Chondrocyte (in vitro differentiated cells): Measurements from ENCODE around the gene CCDC142. TPM values are rescaled to one million over a fixed set of nuclear protein-coding genes. Genes with fewer than 3 reads are reported as not detected.
A peak's percentile ranks its signal among the peaks of the same experiment; 100 is the strongest.

Source experiments
- DNase-seq: peaks from one replicate; pipeline ENCODE4 v3.0.0; 2021; ENCODE audit warnings: mixed read lengths, low spot score
- H3K27ac Mint-ChIP-seq: one replicate; pipeline ENCODE4 v1.8.0; 2021; ENCODE audit warnings: mild to moderate bottlenecking, moderate library complexity, mixed read lengths; ENCODE audit not compliant: unreplicated experiment
- H3K27me3 Mint-ChIP-seq: 2 replicates; pipeline ENCODE4 v1.8.0; 2021; ENCODE audit warnings: low read depth, mixed read lengths
- H3K36me3 Mint-ChIP-seq: 2 replicates; pipeline ENCODE4 v1.8.0; 2021; ENCODE audit warnings: low read depth, mixed read lengths
- H3K4me1 Mint-ChIP-seq: 2 replicates; pipeline ENCODE4 v1.8.0; 2021; ENCODE audit warnings: low read depth, mild to moderate bottlenecking, mixed read lengths
- H3K4me3 Mint-ChIP-seq: one replicate; pipeline ENCODE4 v1.8.0; 2021; ENCODE audit warnings: mild to moderate bottlenecking, moderate library complexity, mixed read lengths; ENCODE audit not compliant: unreplicated experiment
- H3K9me3 Mint-ChIP-seq: 2 replicates; pipeline ENCODE4 v1.8.0; 2021; ENCODE audit warnings: low read depth, mixed read lengths
- CTCF ChIP-seq: fragments of 200-600 bp; sonication (generic); IDR thresholded peaks from 2 replicates; pipeline ENCODE4 v1.5.0; 2021; ENCODE audit warnings: antibody characterized with exemption, mild to moderate bottlenecking, moderate library complexity
- total RNA-seq: library from RNA; stranded (reverse); gene quantifications from 3 replicates; pipeline ENCODE4 v1.2.1, GENCODE V29; 2021

The CCDC142 gene
- total RNA-seq, 1 donor from 2014 or later, result 12.7 TPM

GRCh38 chr2:74512744-74513604, 30.2 kb upstream of the CCDC142 start:
- H3K36me3 Mint-ChIP-seq, result peaks cover 1% of the 10 kb centered on the region
- H3K27ac Mint-ChIP-seq, result no peak overlapping the region
- no peak for TF ChIP-seq CTCF
- no peak overlapping the region for H3K4me3 Mint-ChIP-seq
- DNase-seq, result peak; percentile 66
- H3K4me1 Mint-ChIP-seq, result peaks cover 13% of the 10 kb centered on the region
- H3K27me3 Mint-ChIP-seq, result peaks cover 63% of the 10 kb centered on the region
- no peaks in the 10 kb centered on the region for H3K9me3 Mint-ChIP-seq

DNA sequence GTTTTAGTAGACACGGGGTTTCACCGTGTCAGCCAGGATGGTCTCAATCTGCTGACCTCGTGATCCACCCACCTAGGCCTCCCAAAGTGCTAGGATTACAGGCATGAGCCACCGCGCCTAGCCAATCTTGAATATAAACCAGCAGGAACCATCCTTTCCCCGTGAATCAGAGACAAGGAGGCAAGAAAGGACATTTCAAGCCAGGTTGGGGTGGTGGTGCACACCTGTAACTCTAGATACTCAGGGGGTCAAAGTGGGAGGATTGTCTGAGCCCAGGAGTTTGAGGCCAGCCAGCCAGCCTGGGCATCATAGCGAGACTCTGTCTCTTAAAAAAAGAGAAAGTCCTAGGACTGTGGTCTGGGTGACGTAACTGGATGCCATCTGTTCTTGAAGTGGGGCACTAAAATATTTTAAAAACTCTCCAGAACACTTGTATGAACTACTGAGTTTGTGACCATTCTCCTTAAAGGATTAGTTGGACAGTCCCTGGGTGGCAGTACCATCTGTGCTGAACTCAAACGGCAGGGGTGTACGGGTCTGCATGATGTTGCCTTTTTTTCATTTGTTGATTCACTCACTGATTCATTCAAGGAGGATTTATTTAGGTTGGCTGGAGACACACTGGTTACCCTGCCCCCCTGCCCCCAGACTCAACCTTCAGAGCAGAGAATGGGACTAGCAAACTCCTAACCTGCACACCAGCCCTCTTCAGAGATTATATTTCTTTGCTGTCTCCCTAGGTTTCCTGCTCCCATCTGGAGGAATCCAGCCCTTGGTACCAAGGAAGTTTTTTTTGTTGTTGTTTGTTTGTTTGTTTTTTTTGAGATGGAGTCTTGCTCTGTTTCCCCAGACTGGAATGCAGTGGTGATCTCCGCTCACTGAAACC, 28.5 kb upstream of the CCDC142 start:
- H3K9me3 Mint-ChIP-seq, result no peaks in the 10 kb centered on the region
- peaks cover 48% of the 10 kb centered on the region for H3K27me3 Mint-ChIP-seq
- H3K4me3 Mint-ChIP-seq, result no peak overlapping the region
- H3K36me3 Mint-ChIP-seq, result peaks cover 6% of the 10 kb centered on the region
- no peak for DNase-seq
- no peak overlapping the region for H3K27ac Mint-ChIP-seq
- TF ChIP-seq CTCF, result no peak
- peaks cover 21% of the 10 kb centered on the region for H3K4me1 Mint-ChIP-seq

DNA sequence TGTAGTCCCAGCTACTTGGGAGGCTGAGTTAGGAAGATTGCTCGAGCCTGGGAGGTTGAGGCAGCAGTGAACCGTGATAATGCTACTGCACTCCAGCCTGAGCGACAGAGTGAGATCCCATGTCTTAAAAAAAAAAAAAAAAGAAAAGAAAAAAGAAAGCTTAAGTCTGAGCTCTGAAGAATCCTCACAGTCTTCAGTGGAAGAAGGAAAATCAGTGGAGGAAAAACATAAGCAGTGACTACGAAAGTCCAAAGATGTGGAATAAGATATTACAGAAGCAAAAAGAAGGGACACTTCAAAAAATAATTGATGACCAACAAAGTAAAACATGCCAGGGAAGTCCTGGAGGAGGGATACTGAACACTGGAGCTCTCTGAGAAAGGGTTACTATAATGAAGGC, 27.5 kb upstream of the CCDC142 start:
- H3K27me3 Mint-ChIP-seq, result peaks cover 45% of the 10 kb centered on the region
- peaks cover 28% of the 10 kb centered on the region for H3K4me1 Mint-ChIP-seq
- no peak overlapping the region for H3K4me3 Mint-ChIP-seq
- no peak for TF ChIP-seq CTCF
- H3K9me3 Mint-ChIP-seq, result no peaks in the 10 kb centered on the region
- H3K27ac Mint-ChIP-seq, result no peak overlapping the region
- H3K36me3 Mint-ChIP-seq, result peaks cover 6% of the 10 kb centered on the region
- no peak for DNase-seq

DNA sequence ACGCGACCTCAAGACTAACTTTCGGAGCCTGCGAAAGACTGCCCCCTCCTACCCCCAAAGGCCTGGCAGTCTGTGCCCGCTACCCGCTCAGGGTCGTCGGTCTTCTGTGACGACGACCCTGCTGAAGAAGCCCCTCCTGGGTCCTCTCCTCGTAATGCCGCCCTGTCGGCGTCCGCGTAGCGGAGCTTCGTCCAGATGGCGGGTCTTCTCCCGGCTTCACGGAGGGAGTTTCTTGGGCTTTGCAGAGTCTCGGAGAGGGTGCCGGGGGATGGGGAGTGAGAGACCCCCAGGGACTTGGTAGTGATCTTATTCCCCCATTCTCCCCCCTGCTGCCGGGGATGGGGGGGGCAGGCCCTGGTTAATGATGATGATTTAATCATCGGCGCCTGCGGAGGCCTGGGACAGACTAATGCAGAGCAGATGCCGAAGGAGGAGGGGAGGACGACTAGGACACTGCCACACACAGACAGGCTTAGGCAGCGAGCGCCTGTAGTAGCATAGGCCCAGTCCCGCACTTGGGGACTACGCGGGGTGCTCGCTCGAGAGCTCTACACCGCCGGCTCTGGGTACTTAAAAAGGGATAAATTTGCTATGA, 25.2 kb upstream of the CCDC142 start:
- Mint-ChIP-seq H3K27me3 (peaks cover 34% of the 10 kb centered on the region), H3K9me3 (no peaks in the 10 kb centered on the region), H3K36me3 (peaks cover 14% of the 10 kb centered on the region), H3K27ac (peak overlapping the region; percentile 100), H3K4me1 (peaks cover 47% of the 10 kb centered on the region), H3K4me3 (peak overlapping the region; percentile 100)
- DNase-seq, result no peak
- no peak for TF ChIP-seq CTCF
